PC-9 (cell line): ENCODE data around the gene RHOF. TPM values are rescaled to one million over a fixed set of nuclear protein-coding genes. Genes with fewer than 3 reads are reported as not detected.
A peak's percentile ranks its signal among the peaks of the same experiment; 100 is the strongest.
"Not testable (repeated sequence)": the region's sequence is repeated elsewhere in the genome, so short reads cannot be mapped to it uniquely, and the experiment has no call there.

Experiments used
- BruUV-seq: library from RNA; stranded (reverse); fragments of 400-500 nt; replicated peaks from 2 replicates; lab custom pipeline; 2021; lab: Mats Ljungman, UMichigan
- CTCF ChIA-PET: fragments of 300-600 bp; sonication (Branson Sonifier 250); formaldehyde crosslinking; loops from one replicate; lab custom pipeline; 2022; ENCODE audit warnings: antibody characterized with exemption; lab: Charles Lee
- POLR2A ChIA-PET: fragments of 300-600 bp; sonication (Branson Sonifier 250); formaldehyde crosslinking; loops from one replicate; lab custom pipeline; 2022; ENCODE audit warnings: antibody characterized with exemption; ENCODE audit not compliant: unreplicated experiment; lab: Charles Lee
- DNase-seq, 2 experiments: peaks; one replicate each; pipeline versions ENCODE4 v3.0.0 to v3.0.0-alpha.2; 2015 to 2022; ENCODE audit warnings: mixed read lengths in 1 of 2
- H2AFZ ChIP-seq: fragments of 200-600 bp; sonication (generic); 2 replicates; pipeline ENCODE4 v1.8.1; 2017; ENCODE audit warnings: antibody characterized with exemption
- H3F3A ChIP-seq: fragments of 200-600 bp; sonication (generic); 2 replicates; pipeline ENCODE4 v1.8.1; 2017; ENCODE audit warnings: antibody characterized with exemption, mild to moderate bottlenecking, low read depth; ENCODE audit not compliant: insufficient read depth
- H3K27ac ChIP-seq: fragments of 200-600 bp; sonication (generic); 2 replicates; pipeline ENCODE4 v1.6.1; 2016; ENCODE audit warnings: mixed run types
- H3K27me3 ChIP-seq: fragments of 200-600 bp; sonication (generic); 2 replicates; pipeline ENCODE4 v1.6.1; 2016; ENCODE audit warnings: low read depth, mixed run types; ENCODE audit not compliant: insufficient read depth
- H3K36me3 ChIP-seq: fragments of 200-600 bp; sonication (generic); 2 replicates; pipeline ENCODE4 v1.6.1; 2016; ENCODE audit warnings: low read depth, mixed run types
- H3K4me1 ChIP-seq: fragments of 200-600 bp; sonication (generic); replicated peaks from 2 replicates; pipeline ENCODE4 v1.6.1; 2016; ENCODE audit warnings: mixed run types; ENCODE audit not compliant: insufficient read depth
- H3K4me2 ChIP-seq: fragments of 200-600 bp; sonication (generic); 2 replicates; pipeline ENCODE4 v1.6.1; 2017; ENCODE audit warnings: mixed run types
- H3K4me3 ChIP-seq: fragments of 200-600 bp; sonication (generic); 2 replicates; pipeline ENCODE4 v1.6.1; 2016; ENCODE audit warnings: mixed run types
- H3K79me2 ChIP-seq: fragments of 200-600 bp; sonication (generic); 2 replicates; pipeline ENCODE4 v1.6.1; 2017; ENCODE audit warnings: low read depth, mixed run types
- H3K9me2 ChIP-seq: fragments of 200-600 bp; sonication (generic); 2 replicates; pipeline ENCODE4 v1.8.1; 2017; ENCODE audit warnings: mild to moderate bottlenecking; ENCODE audit not compliant: insufficient read depth
- H3K9me3 ChIP-seq: fragments of 200-600 bp; sonication (generic); 2 replicates; pipeline ENCODE4 v1.8.1; 2016; ENCODE audit warnings: low read depth; ENCODE audit not compliant: insufficient read depth
- H4K20me1 ChIP-seq: fragments of 200-600 bp; sonication (generic); 2 replicates; pipeline ENCODE4 v1.8.1; 2017; ENCODE audit not compliant: insufficient read depth
- CTCF ChIP-seq: fragments of 200-600 bp; sonication (generic); conservative IDR thresholded peaks from 2 replicates; pipeline ENCODE4 v1.6.1; 2017; ENCODE audit warnings: mixed run types, antibody characterized with exemption, mild to moderate bottlenecking, moderate library complexity
- EZH2 ChIP-seq: fragments of 200-600 bp; sonication (generic); IDR thresholded peaks from 2 replicates; pipeline ENCODE4 v1.8.0; 2017; ENCODE audit warnings: antibody characterized with exemption, low read depth
- intact Hi-C: fragments of 100-400 bp; cut with micrococcal nuclease; formaldehyde crosslinking; loops from one replicate; pipeline ENCODE4 v1.10.0; 2022; ENCODE audit not compliant: unreplicated experiment
- total RNA-seq: library from RNA; stranded (reverse); gene quantifications from 2 replicates; pipeline ENCODE4 v1.2.3, GENCODE V29; 2021

Gene RHOF
- total RNA-seq, 1 experiment from 2014 or later, result 179 TPM

GRCh38 chr12:121792607-121793439, 665 bp downstream of the RHOF start:
- Histone ChIP-seq H3K9me2 (no peaks in the 10 kb centered on the region), H3K4me1 (peaks cover 71% of the 10 kb centered on the region), H3K4me3 (peak overlapping the region; percentile 79), H3K27ac (peak overlapping the region; percentile 100), H3K4me2 (peak overlapping the region; percentile 93), H3K9me3 (no peaks in the 10 kb centered on the region), H3K27me3 (no peaks in the 10 kb centered on the region), H3K36me3 (no peaks in the 10 kb centered on the region), H4K20me1 (no peaks in the 10 kb centered on the region), H3K79me2 (peaks cover 72% of the 10 kb centered on the region), H3F3A (peaks cover 70% of the 10 kb centered on the region), H2AFZ (no peak overlapping the region)
- ChIA-PET CTCF (interaction anchor here (0.6 to 4.9 kb wide), 8 partner anchors 17 to 241 kb away, joined by 3 to 32 read pairs (median 9); partner anchors contain the start of gene PSMD9), POLR2A (interaction anchor here (0.7 to 1.6 kb wide), 2 partner anchors 18 to 20 kb away, joined by 4 to 37 read pairs; no protein-coding TSS in a partner anchor)
- intact Hi-C loops, result loop anchor here (2.0 to 10.0 kb wide), 5 partner anchors 81 to 568 kb away; partner anchors contain the start of gene TMEM120B
- no peak; the same call in 1 of the 2 replicates for TF ChIP-seq CTCF
- no peak for TF ChIP-seq EZH2
- BruUV-seq, result TSS peak; percentile 72
- DNase-seq, result peak in 1 of 2 experiments; percentile 46

GRCh38 chr12:121791671-121792551, 1.6 kb downstream of the RHOF start:
- Histone ChIP-seq H3K36me3 (peaks cover 4% of the 10 kb centered on the region; the same call in 1 of the 2 replicates), H3K9me2 (no peaks in the 10 kb centered on the region), H3K9me3 (no peaks in the 10 kb centered on the region), H3K4me3 (peak overlapping the region; percentile 79), H3K4me1 (peaks cover 72% of the 10 kb centered on the region), H3F3A (peaks cover 74% of the 10 kb centered on the region), H3K27me3 (no peaks in the 10 kb centered on the region), H2AFZ (no peak overlapping the region), H3K27ac (peak overlapping the region; percentile 100), H3K4me2 (peak overlapping the region; percentile 93), H3K79me2 (peaks cover 75% of the 10 kb centered on the region), H4K20me1 (no peaks in the 10 kb centered on the region)
- intact Hi-C loops, result loop anchor here (2.0 to 10.0 kb wide), 5 partner anchors 80 to 567 kb away; partner anchors contain the start of gene TMEM120B
- TF ChIP-seq EZH2 (no peak), CTCF (no peak; the same call in 1 of the 2 replicates)
- BruUV-seq, result no TSS peak
- DNase-seq, result peak; percentile 91 to 96
- ChIA-PET POLR2A (interaction anchor here (0.6 to 1.6 kb wide), 2 partner anchors 17 to 215 kb away, joined by 3 to 37 read pairs; no protein-coding TSS in a partner anchor), CTCF (interaction anchor here (0.6 to 2.0 kb wide), 2 partner anchors 18 to 76 kb away, joined by 6 to 9 read pairs; no protein-coding TSS in a partner anchor)

GRCh38 chr12:121790785-121791184, 2.7 kb downstream of the RHOF start:
- H3K36me3 ChIP-seq, BruUV-seq, H3K9me2 ChIP-seq, H3K9me3 ChIP-seq, H2AFZ ChIP-seq, DNase-seq, H3K27me3 ChIP-seq, POLR2A ChIA-PET, H4K20me1 ChIP-seq: not testable (repeated sequence)
- CTCF ChIA-PET, result interaction anchor here (2.0 kb wide), 1 partner anchor 16 kb away, joined by 9 read pairs; no protein-coding TSS in a partner anchor
- Histone ChIP-seq H3K4me3 (peak overlapping the region; percentile 79; the same call in 1 of the 2 replicates), H3K27ac (peak overlapping the region; percentile 100), H3K4me2 (peak overlapping the region; percentile 93), H3K79me2 (peaks cover 73% of the 10 kb centered on the region), H3K4me1 (peaks cover 69% of the 10 kb centered on the region), H3F3A (peaks cover 72% of the 10 kb centered on the region)
- intact Hi-C loops, result loop anchor here (5.0 to 10.0 kb wide), 4 partner anchors 78 to 566 kb away; partner anchors contain the start of gene TMEM120B
